Pancreas (tissue), 10 donors: ENCODE results near the gene UGT2B7. TPM values are rescaled to one million over a fixed set of nuclear protein-coding genes. Genes with fewer than 3 reads are reported as not detected.

ENCODE experiments used
- ATAC-seq, 4 donors: fragments of 200-7000 bp; cut with Tn5 transposase; one replicate each; pipeline versions ENCODE4 v1.8.0 to v1.9.1; 2020; ENCODE audit warnings: mild to moderate bottlenecking in 4 of 4, moderate library complexity in 4 of 4
- DNase-seq, 6 donors: peaks; one replicate each; pipeline ENCODE4 v3.0.0-alpha.2; 2020
- FAIRE-seq: peaks from 2 replicates; lab custom pipeline; 2012; peaks lifted over from hg19 to GRCh38; lab: Jason Lieb, UNC
- H3K27ac ChIP-seq, 4 donors: fragments of 200-600 bp; sonication (generic); 1 replicate in 3 of 4; 2 replicates in 1 of 4; pipeline versions ENCODE4 v1.5.0 to v1.8.0; 2020
- H3K27me3 ChIP-seq, 4 donors: fragments of 200-600 bp; one replicate each; pipeline ENCODE4 v1.8.0; 2021
- H3K36me3 ChIP-seq, 3 donors: fragments of 200-600 bp; sonication (generic) in 1 of 3; one replicate each; pipeline versions ENCODE4 v1.5.0 to v1.8.0; 2020 to 2021
- H3K4me1 ChIP-seq, 3 donors: fragments of 200-600 bp; one replicate each; pipeline ENCODE4 v1.8.0; 2021
- H3K4me3 ChIP-seq, 4 donors: fragments of 200-600 bp; sonication (generic) in 2 of 4; one replicate each; pipeline versions ENCODE4 v1.5.0 to v1.8.0; 2020 to 2021
- H3K9me3 ChIP-seq, 4 donors: fragments of 200-600 bp; one replicate each; pipeline ENCODE4 v1.8.0; 2021
- CTCF ChIP-seq, 4 donors: fragments of 200-600 bp; sonication (generic) in 3 of 4; IDR thresholded peaks; one replicate each; pipeline versions ENCODE4 v1.5.0 to v1.8.0; 2021; ENCODE audit warnings: antibody characterized with exemption in 4 of 4
- WGBS, 2 donors: extraction: QIAGEN DNeasy Blood & Tissue Kit; methylation state at CpG; one replicate each; pipeline ENCODE4 v1.1.7; 2013; 5-methylcytosine and 5-hydroxymethylcytosine counted together
- intact Hi-C, 3 donors: fragments of 100-400 bp; cut with DNase I; formaldehyde crosslinking; loops; one replicate each; pipeline versions ENCODE4 v1.11.1 to v1.14.2; 2022
- polyA plus RNA-seq, 2 donors: library from polyadenylated mRNA; stranded (reverse); fragments of 200-250 nt; gene quantifications; one replicate each; pipeline ENCODE4 v1.2.3, GENCODE V29; 2013
- total RNA-seq, 6 donors: library from RNA; stranded (reverse); fragmentation: NEBNext Ultra II Directional in 4 of 6; extraction: Animal tissue kit (Norgen Biotek cat#: 25700) in 4 of 6; gene quantifications; one replicate each; pipeline versions ENCODE4 v1.2.1 to v1.2.4, GENCODE V29; 2021 to 2023
- donor health status: healthy with polysubstance abuse.
- donor health status: DM: no; HTN: no; CAD: no; lungs with moderate emphysema.
- donor health status: DM: no; HTN: no; CAD: no.
- donor health status: control.
- donor health status: control.
- donor health status: Bipolar disorder and iron deficiency.
- donor health status: DM: yes; HTN: yes; CAD: no.
- donor health status: DM: no; HTN: no; CAD: no.
- donor health status: DM: no; HTN: no; CAD: no.
- donor health status: DM: yes; HTN: yes; CAD: no.

Gene UGT2B7
- total and polyA plus RNA-seq, 8 donors, result 1.8 to 8.8 (median 6.7) TPM

- FAIRE-seq (no peak), DNase-seq (no peak), ATAC-seq (peak in 2 of 4 donors; percentile 47 to 63)
- no peak overlapping the region for H3K4me3 ChIP-seq
- H3K4me1 ChIP-seq, result no peaks in the 10 kb centered on the region
- no peaks in the 10 kb centered on the region for H3K9me3 ChIP-seq
- no peaks in the 10 kb centered on the region for H3K36me3 ChIP-seq
- 16 to 29% methylated on average over 2 of the region's 2 CpGs for WGBS, 2 donors
- intact Hi-C loops, result no loop called here
- TF ChIP-seq CTCF (IDR thresholded peaks at IDR 0.05), result no peak
- no peak overlapping the region for H3K27ac ChIP-seq
- no peaks in the 10 kb centered on the region for H3K27me3 ChIP-seq
Observed at GRCh38 chr4:69069085-69069484, 27.2 kb upstream of the UGT2B7 start.

GRCh38 chr4:69070590-69070989 is 25.7 kb upstream of the UGT2B7 start:
- Histone ChIP-seq H3K9me3 (no peaks in the 10 kb centered on the region), H3K27me3 (no peaks in the 10 kb centered on the region), H3K4me3 (no peak overlapping the region), H3K4me1 (no peaks in the 10 kb centered on the region), H3K36me3 (no peaks in the 10 kb centered on the region), H3K27ac (no peak overlapping the region)
- no peak for DNase-seq
- ATAC-seq, result no peak
- TF ChIP-seq CTCF (IDR thresholded peaks at IDR 0.05), result no peak
- 47 to 72% methylated on average over 2 of the region's 2 CpGs for WGBS, 2 donors
- no peak for FAIRE-seq
- intact Hi-C loops, result no loop called here

- H3K36me3 ChIP-seq, result no peaks in the 10 kb centered on the region
- intact Hi-C loops, result no loop called here
- no peaks in the 10 kb centered on the region for H3K9me3 ChIP-seq
- no peaks in the 10 kb centered on the region for H3K27me3 ChIP-seq
- H3K4me3 ChIP-seq, result no peak overlapping the region
- WGBS, 2 donors, result 91% methylated on average over 1 of the region's 1 CpG
- no peak for ATAC-seq
- DNase-seq, result no peak
- no peak overlapping the region for H3K27ac ChIP-seq
- FAIRE-seq, result peak; percentile 60
- no peak for TF ChIP-seq CTCF (IDR thresholded peaks at IDR 0.05)
- H3K4me1 ChIP-seq, result no peaks in the 10 kb centered on the region
Observed at GRCh38 chr4:69071286-69071685, 25.0 kb upstream of the UGT2B7 start.

- WGBS, 2 donors, result 74 to 79% methylated on average over 1 of the region's 1 CpG
- no peaks in the 10 kb centered on the region for H3K36me3 ChIP-seq
- TF ChIP-seq CTCF (IDR thresholded peaks at IDR 0.05), result no peak
- H3K9me3 ChIP-seq, result no peaks in the 10 kb centered on the region
- intact Hi-C loops, result no loop called here
- ATAC-seq (no peak), FAIRE-seq (no peak), DNase-seq (no peak)
- H3K27me3 ChIP-seq, result no peaks in the 10 kb centered on the region
- no peak overlapping the region for H3K27ac ChIP-seq
- no peaks in the 10 kb centered on the region for H3K4me1 ChIP-seq
- H3K4me3 ChIP-seq, result no peak overlapping the region
Observed at GRCh38 chr4:69073375-69073774, 22.9 kb upstream of the UGT2B7 start.

GRCh38 chr4:69075061-69075792 is 21.0 kb upstream of the UGT2B7 start:
- Histone ChIP-seq H3K27me3 (no peaks in the 10 kb centered on the region), H3K4me1 (no peaks in the 10 kb centered on the region), H3K9me3 (no peaks in the 10 kb centered on the region), H3K27ac (no peak overlapping the region), H3K4me3 (no peak overlapping the region), H3K36me3 (no peaks in the 10 kb centered on the region)
- WGBS, 2 donors, result 32 to 52% methylated on average over 4 of the region's 4 CpGs
- no peak for DNase-seq
- FAIRE-seq, result no peak
- intact Hi-C loops, result no loop called here
- TF ChIP-seq CTCF (IDR thresholded peaks at IDR 0.05), result no peak
- ATAC-seq, result no peak
